Measurements from ENCODE around the gene PALLD.

PALLD gene

DNA sequence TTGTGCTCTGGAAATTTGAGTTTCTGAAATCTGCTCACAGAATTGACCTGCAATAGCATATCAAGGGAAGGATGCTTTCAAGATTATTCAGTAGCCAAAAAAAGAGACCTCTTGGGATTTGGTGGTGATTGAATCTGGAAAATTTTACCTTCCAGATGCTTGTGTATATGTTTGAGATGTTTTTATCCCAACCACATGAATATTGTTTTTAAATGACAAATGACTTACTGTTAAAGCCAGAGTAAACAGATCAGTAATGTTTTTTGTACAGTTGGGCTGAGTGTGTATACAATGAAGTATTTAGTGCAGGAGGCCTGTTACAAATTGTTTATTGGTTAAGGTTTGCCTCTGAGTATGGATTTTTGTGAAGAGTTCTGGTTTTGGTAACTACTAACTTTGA is 386.7 kb downstream of the PALLD start:
- no peaks in the 10 kb centered on the region for H3K9me2 ChIP-seq (ENCODE audit: low read depth, low read length)
- H3K4me1 ChIP-seq (ENCODE audit: insufficient read depth, low read length, severe bottlenecking) = no peaks in the 10 kb centered on the region
- H3K36me3 ChIP-seq (ENCODE audit: insufficient read depth, low read length) = no peaks in the 10 kb centered on the region
- H2AFZ ChIP-seq (ENCODE audit: low read length) = no peak overlapping the region
- no peak for TF ChIP-seq EZH2 (IDR thresholded peaks at IDR 0.05; ENCODE audit: borderline replicate concordance, low read length)
- TF ChIP-seq, protein P1, sequence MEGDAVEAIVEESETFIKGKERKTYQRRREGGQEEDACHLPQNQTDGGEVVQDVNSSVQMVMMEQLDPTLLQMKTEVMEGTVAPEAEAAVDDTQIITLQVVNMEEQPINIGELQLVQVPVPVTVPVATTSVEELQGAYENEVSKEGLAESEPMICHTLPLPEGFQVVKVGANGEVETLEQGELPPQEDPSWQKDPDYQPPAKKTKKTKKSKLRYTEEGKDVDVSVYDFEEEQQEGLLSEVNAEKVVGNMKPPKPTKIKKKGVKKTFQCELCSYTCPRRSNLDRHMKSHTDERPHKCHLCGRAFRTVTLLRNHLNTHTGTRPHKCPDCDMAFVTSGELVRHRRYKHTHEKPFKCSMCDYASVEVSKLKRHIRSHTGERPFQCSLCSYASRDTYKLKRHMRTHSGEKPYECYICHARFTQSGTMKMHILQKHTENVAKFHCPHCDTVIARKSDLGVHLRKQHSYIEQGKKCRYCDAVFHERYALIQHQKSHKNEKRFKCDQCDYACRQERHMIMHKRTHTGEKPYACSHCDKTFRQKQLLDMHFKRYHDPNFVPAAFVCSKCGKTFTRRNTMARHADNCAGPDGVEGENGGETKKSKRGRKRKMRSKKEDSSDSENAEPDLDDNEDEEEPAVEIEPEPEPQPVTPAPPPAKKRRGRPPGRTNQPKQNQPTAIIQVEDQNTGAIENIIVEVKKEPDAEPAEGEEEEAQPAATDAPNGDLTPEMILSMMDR (IDR thresholded peaks at IDR 0.05; ENCODE audit: low read length) = no peak
- no peaks in the 10 kb centered on the region for H3K9me3 ChIP-seq (ENCODE audit: low read length)
- no peaks in the 10 kb centered on the region for H3F3A ChIP-seq (ENCODE audit: insufficient read depth, low read length)
- no peak overlapping the region for H3K27ac ChIP-seq (ENCODE audit: low read depth, low read length, poor library complexity, severe bottlenecking)
- no peak overlapping the region for H3K4me2 ChIP-seq (ENCODE audit: low read length)
- H3K9ac ChIP-seq (ENCODE audit: low read length) = no peak overlapping the region
- H3K79me2 ChIP-seq (ENCODE audit: insufficient read depth, low read length) = no peaks in the 10 kb centered on the region
- H3K27me3 ChIP-seq (ENCODE audit: insufficient read depth, low read length) = no peaks in the 10 kb centered on the region
- no peak overlapping the region for H3K4me3 ChIP-seq (ENCODE audit: low read depth, low read length, poor library complexity, severe bottlenecking)
- H4K20me1 ChIP-seq (ENCODE audit: insufficient read depth, low read length) = no peaks in the 10 kb centered on the region

DNA sequence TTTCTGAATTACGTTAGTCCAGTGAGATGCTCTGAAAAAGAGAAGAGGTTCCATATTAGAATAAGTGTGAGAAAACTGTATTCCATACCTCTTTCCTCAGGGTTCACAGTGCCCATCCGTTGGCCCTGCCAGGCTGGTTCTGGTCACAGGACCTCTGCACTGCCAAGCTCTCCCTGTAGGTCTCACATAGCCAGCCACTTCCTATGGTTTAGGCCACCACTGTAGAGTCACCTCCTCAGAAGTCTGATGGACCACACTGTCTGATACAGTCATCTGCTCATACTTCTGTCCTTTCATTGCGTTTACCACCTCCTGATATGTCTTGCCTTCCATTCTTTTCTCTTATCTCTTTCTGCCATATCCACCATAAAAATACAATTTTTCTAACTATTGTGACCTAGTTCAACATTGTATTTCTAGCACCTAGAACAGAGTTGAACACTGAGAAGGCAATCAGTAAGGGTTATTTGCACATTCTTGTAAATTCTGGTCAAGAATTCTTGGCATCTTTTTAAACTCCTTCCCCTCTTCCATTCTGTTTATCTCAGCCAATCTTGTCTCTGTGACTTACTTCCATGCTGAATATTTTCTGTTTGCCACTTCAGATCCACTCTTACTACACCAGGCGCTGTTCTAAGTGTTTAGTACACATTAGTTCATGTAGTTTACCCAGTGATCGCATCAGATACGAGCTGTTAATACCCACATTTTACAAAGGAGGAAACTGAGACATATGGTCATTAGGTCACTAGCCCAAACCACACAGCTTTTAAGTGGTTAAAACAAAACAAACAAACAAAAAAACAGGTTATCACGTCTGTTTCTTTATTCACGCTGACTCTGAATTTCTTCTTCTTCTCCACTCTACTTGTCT is 387.6 kb downstream of the PALLD start:
- H4K20me1 ChIP-seq (ENCODE audit: insufficient read depth, low read length) = no peaks in the 10 kb centered on the region
- TF ChIP-seq EZH2 (IDR thresholded peaks at IDR 0.05; ENCODE audit: borderline replicate concordance, low read length) = no peak
- TF ChIP-seq, protein P1 (IDR thresholded peaks at IDR 0.05; ENCODE audit: low read length) = no peak
- H3K9me3 ChIP-seq (ENCODE audit: low read length) = no peaks in the 10 kb centered on the region
- no peaks in the 10 kb centered on the region for H3K79me2 ChIP-seq (ENCODE audit: insufficient read depth, low read length)
- no peak overlapping the region for H3K9ac ChIP-seq (ENCODE audit: low read length)
- H3K4me1 ChIP-seq (ENCODE audit: insufficient read depth, low read length, severe bottlenecking) = no peaks in the 10 kb centered on the region
- no peak overlapping the region for H2AFZ ChIP-seq (ENCODE audit: low read length)
- no peaks in the 10 kb centered on the region for H3K9me2 ChIP-seq (ENCODE audit: low read depth, low read length)
- H3F3A ChIP-seq (ENCODE audit: insufficient read depth, low read length) = no peaks in the 10 kb centered on the region
- H3K27ac ChIP-seq (ENCODE audit: low read depth, low read length, poor library complexity, severe bottlenecking) = no peak overlapping the region
- no peaks in the 10 kb centered on the region for H3K27me3 ChIP-seq (ENCODE audit: insufficient read depth, low read length)
- H3K36me3 ChIP-seq (ENCODE audit: insufficient read depth, low read length) = no peaks in the 10 kb centered on the region
- no peak overlapping the region for H3K4me2 ChIP-seq (ENCODE audit: low read length)
- no peak overlapping the region for H3K4me3 ChIP-seq (ENCODE audit: low read depth, low read length, poor library complexity, severe bottlenecking)

DNA sequence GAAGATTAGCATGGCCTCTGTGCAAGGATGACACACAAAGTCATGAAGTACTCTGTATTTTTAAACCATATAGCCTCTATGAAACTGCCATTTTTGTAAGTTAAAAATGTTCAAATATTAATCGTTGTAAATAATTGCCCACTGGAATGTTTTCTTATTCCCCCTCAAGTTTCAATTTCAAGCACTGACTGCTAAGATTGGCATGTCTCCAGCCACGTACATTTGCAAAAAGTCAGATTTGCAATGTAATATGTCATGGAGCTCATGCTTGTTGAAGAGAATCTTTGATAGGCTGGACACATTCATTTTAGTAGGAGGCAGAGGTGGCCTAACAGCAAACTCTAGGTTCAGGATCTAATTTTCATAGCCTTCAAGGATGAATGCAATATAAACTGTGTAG is 388.5 kb downstream of the PALLD start:
- H4K20me1 ChIP-seq (ENCODE audit: insufficient read depth, low read length) = no peaks in the 10 kb centered on the region
- H3K4me2 ChIP-seq (ENCODE audit: low read length) = no peak overlapping the region
- H3K9me3 ChIP-seq (ENCODE audit: low read length) = no peaks in the 10 kb centered on the region
- no peaks in the 10 kb centered on the region for H3K36me3 ChIP-seq (ENCODE audit: insufficient read depth, low read length)
- TF ChIP-seq, protein P1 (IDR thresholded peaks at IDR 0.05; ENCODE audit: low read length) = no peak
- TF ChIP-seq EZH2 (IDR thresholded peaks at IDR 0.05; ENCODE audit: borderline replicate concordance, low read length) = no peak
- H3K79me2 ChIP-seq (ENCODE audit: insufficient read depth, low read length) = no peaks in the 10 kb centered on the region
- H2AFZ ChIP-seq (ENCODE audit: low read length) = no peak overlapping the region
- H3K27ac ChIP-seq (ENCODE audit: low read depth, low read length, poor library complexity, severe bottlenecking) = no peak overlapping the region
- no peaks in the 10 kb centered on the region for H3K4me1 ChIP-seq (ENCODE audit: insufficient read depth, low read length, severe bottlenecking)
- H3K27me3 ChIP-seq (ENCODE audit: insufficient read depth, low read length) = no peaks in the 10 kb centered on the region
- H3F3A ChIP-seq (ENCODE audit: insufficient read depth, low read length) = no peaks in the 10 kb centered on the region
- no peaks in the 10 kb centered on the region for H3K9me2 ChIP-seq (ENCODE audit: low read depth, low read length)
- H3K9ac ChIP-seq (ENCODE audit: low read length) = no peak overlapping the region
- no peak overlapping the region for H3K4me3 ChIP-seq (ENCODE audit: low read depth, low read length, poor library complexity, severe bottlenecking)
